Renal pelvis (tissue), 3 donors: ENCODE data around the gene PRKAG1. TPM values are rescaled to one million over a fixed set of nuclear protein-coding genes. Genes with fewer than 3 reads are reported as not detected.

Experiments used
- polyA plus RNA-seq, 3 donors: library from polyadenylated mRNA; unstranded; fragments of 120-200 nt; gene quantifications; one replicate each; pipeline ENCODE4 v1.2.1, GENCODE V29; 2013; ENCODE audit not compliant: insufficient read length in 3 of 3

The PRKAG1 gene
- polyA plus RNA-seq, 3 donors: 71.6 to 87.5 (median 83.5) TPM

Other genes starting within 250 kb of the PRKAG1 start
- 100 to 1,000 TPM in 2 of 3 donors, 10 to 100 TPM in 1; 85.2 to 119 (median 118) TPM for gene ADCY6, start 229.7 kb downstream of the PRKAG1 start, polyA plus RNA-seq
- 10 to 100 TPM; 53.1 to 62.3 (median 56.2) TPM for gene CACNB3, start 200.3 kb downstream of the PRKAG1 start, polyA plus RNA-seq
- 100 to 1,000 TPM; 103 to 125 (median 108) TPM for gene DDX23, start 166.6 kb downstream of the PRKAG1 start, polyA plus RNA-seq
- gene RND1, start 152.9 kb downstream of the PRKAG1 start, polyA plus RNA-seq: 1 to 10 TPM; 2.5 to 3.0 (median 2.5) TPM
- 10 to 100 TPM; 16.4 to 19.8 (median 18.3) TPM for gene FKBP11, start 93.3 kb downstream of the PRKAG1 start, polyA plus RNA-seq
- gene ARF3, start 61.3 kb downstream of the PRKAG1 start, polyA plus RNA-seq: 100 to 1,000 TPM; 130 to 138 (median 138) TPM
- gene WNT10B, start 47.0 kb downstream of the PRKAG1 start, polyA plus RNA-seq: under 1 TPM in 1 of 3 donors, not detected in 2; 0.09 TPM
- gene WNT1, start 40.5 kb downstream of the PRKAG1 start, polyA plus RNA-seq: not detected
- gene DDN, start 19.4 kb downstream of the PRKAG1 start, polyA plus RNA-seq: 100 to 1,000 TPM in 1 of 3 donors, 10 to 100 TPM in 2; 92.6 to 101 (median 93.1) TPM
- gene KMT2D, start 42.0 kb upstream of the PRKAG1 start, polyA plus RNA-seq: 10 to 100 TPM; 47.9 to 66.1 (median 65.9) TPM
- 1 to 10 TPM; 1.6 to 2.1 (median 2.0) TPM for gene RHEBL1, start 51.2 kb upstream of the PRKAG1 start, polyA plus RNA-seq
- gene DHH, start 76.0 kb upstream of the PRKAG1 start, polyA plus RNA-seq: under 1 TPM; 0.34 to 0.50 (median 0.35) TPM
- 10 to 100 TPM; 59.6 to 91.0 (median 90.9) TPM for gene LMBR1L, start 92.1 kb upstream of the PRKAG1 start, polyA plus RNA-seq
- gene TUBA1B, start 112.6 kb upstream of the PRKAG1 start, polyA plus RNA-seq: 1,000 to 10,000 TPM in 2 of 3 donors, 100 to 1,000 TPM in 1; 971 to 1,231 (median 1,109) TPM
- 100 to 1,000 TPM; 364 to 473 (median 401) TPM for gene TUBA1A, start 170.3 kb upstream of the PRKAG1 start, polyA plus RNA-seq
- gene TUBA1C, start 246.3 kb upstream of the PRKAG1 start, polyA plus RNA-seq: 100 to 1,000 TPM; 140 to 152 (median 142) TPM